ENCODE measurements around the gene IMP4.

DNA sequence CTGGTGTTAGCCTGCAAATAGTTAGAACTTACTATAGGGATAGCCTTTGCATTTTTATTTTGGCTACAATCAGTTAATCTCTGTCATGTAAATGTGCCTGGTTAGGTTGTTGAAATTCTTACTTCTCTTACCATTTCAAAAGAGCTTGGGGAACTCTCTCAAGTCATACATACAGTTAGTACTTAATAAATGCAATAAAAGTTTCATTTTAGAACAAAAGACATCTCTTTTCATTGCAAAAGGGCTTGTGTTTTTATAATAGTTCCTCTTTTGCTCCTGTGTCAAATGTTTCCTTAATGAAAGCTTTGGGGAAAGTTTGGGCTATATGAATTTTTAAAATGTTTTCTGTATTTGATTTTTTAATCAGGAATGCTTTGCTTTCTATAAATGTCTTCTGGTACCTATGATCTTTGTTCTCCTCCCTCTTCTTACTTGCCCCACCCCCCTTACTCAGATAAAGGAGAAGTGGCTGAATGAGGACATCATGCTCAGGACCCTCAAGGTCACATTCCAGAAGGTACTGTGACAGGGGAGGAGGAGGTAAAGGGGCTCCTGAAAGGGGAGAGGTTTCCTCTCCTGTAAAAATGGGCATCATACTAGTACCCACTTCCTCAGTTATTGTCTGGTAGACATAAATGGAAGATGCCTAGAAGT, 26.7 kb downstream of the IMP4 start:
- no peak for TF ChIP-seq CTCF (IDR thresholded peaks at IDR 0.05; ENCODE audit: low read depth, low read length, missing input control)
- no peak for TF ChIP-seq ATF3 (IDR thresholded peaks at IDR 0.05)
- TF ChIP-seq, protein P1, sequence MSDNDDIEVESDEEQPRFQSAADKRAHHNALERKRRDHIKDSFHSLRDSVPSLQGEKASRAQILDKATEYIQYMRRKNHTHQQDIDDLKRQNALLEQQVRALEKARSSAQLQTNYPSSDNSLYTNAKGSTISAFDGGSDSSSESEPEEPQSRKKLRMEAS (IDR thresholded peaks at IDR 0.05), result no peak
- TF ChIP-seq TAF1 (conservative IDR thresholded peaks at IDR 0.05), result no peak
- TF ChIP-seq, protein P2, sequence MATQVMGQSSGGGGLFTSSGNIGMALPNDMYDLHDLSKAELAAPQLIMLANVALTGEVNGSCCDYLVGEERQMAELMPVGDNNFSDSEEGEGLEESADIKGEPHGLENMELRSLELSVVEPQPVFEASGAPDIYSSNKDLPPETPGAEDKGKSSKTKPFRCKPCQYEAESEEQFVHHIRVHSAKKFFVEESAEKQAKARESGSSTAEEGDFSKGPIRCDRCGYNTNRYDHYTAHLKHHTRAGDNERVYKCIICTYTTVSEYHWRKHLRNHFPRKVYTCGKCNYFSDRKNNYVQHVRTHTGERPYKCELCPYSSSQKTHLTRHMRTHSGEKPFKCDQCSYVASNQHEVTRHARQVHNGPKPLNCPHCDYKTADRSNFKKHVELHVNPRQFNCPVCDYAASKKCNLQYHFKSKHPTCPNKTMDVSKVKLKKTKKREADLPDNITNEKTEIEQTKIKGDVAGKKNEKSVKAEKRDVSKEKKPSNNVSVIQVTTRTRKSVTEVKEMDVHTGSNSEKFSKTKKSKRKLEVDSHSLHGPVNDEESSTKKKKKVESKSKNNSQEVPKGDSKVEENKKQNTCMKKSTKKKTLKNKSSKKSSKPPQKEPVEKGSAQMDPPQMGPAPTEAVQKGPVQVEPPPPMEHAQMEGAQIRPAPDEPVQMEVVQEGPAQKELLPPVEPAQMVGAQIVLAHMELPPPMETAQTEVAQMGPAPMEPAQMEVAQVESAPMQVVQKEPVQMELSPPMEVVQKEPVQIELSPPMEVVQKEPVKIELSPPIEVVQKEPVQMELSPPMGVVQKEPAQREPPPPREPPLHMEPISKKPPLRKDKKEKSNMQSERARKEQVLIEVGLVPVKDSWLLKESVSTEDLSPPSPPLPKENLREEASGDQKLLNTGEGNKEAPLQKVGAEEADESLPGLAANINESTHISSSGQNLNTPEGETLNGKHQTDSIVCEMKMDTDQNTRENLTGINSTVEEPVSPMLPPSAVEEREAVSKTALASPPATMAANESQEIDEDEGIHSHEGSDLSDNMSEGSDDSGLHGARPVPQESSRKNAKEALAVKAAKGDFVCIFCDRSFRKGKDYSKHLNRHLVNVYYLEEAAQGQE (IDR thresholded peaks at IDR 0.05), result no peak
- no peak for TF ChIP-seq GABPA (IDR thresholded peaks at IDR 0.05 in 1 of 2, conservative IDR thresholded peaks at IDR 0.05 in 1 of 2)
